BJ (cell line): Measurements from ENCODE around the gene SH3GLB2. TPM values are rescaled to one million over a fixed set of nuclear protein-coding genes. Genes with fewer than 3 reads are reported as not detected.

ENCODE experiments used
- CTCF ChIA-PET: fragments of 350-600 bp; formaldehyde crosslinking; extraction: SDS; loops from one replicate; lab custom pipeline; 2021; ENCODE audit warnings: antibody characterized with exemption, inconsistent platforms; lab: Yijun Ruan, JAX
- POLR2A ChIA-PET: fragments of 300-600 bp; sonication (Branson Sonifier 250); formaldehyde crosslinking; extraction: SDS; loops from one replicate; lab custom pipeline; 2021; ENCODE audit warnings: antibody characterized with exemption; lab: Charles Lee
- DNase-seq: peaks from one replicate; pipeline ENCODE4 v3.0.0-alpha.2; 2011; ENCODE audit warnings: low read depth
- H3K27me3 ChIP-seq: 2 replicates; pipeline ENCODE4 v1.6.0; 2011; ENCODE audit warnings: low read length; ENCODE audit not compliant: control insufficient read depth, insufficient read depth
- H3K36me3 ChIP-seq: 2 replicates; pipeline ENCODE4 v1.5.1; 2011; ENCODE audit warnings: low read length; ENCODE audit not compliant: control insufficient read depth, insufficient read depth
- H3K4me3 ChIP-seq: 2 replicates; pipeline ENCODE4 v1.5.1; 2011; ENCODE audit warnings: low read depth, mild to moderate bottlenecking, control low read depth, low read length
- CTCF ChIP-seq: IDR thresholded peaks from 2 replicates; pipeline ENCODE4 v1.5.1; 2011; ENCODE audit warnings: low read depth, mild to moderate bottlenecking, control low read depth, inconsistent platforms, low read length, moderate library complexity; ENCODE audit not compliant: insufficient read depth
- polyA plus RNA-seq: library from polyadenylated mRNA; depleted of rRNA; stranded (reverse); fragments of >200 nt; gene quantifications from 2 replicates; pipeline ENCODE4 v1.2.3, GENCODE V29; 2011

SH3GLB2 gene
- polyA plus RNA-seq, 1 experiment: 52.7 TPM

GRCh38 chr9:129012343-129012742 lies 15.8 kb downstream of the SH3GLB2 start:
- H3K36me3 ChIP-seq: peaks cover 28% of the 10 kb centered on the region
- TF ChIP-seq CTCF: no peak

GRCh38 chr9:129011761-129012181 lies 16.4 kb downstream of the SH3GLB2 start:
- TF ChIP-seq CTCF: no peak
- no peak for DNase-seq
- ChIA-PET CTCF (interaction anchor here (1.0 kb wide), 1 partner anchor 15 kb away, joined by 3 read pairs; no protein-coding TSS in a partner anchor), POLR2A (no interaction called here)
- Histone ChIP-seq H3K36me3 (peaks cover 30% of the 10 kb centered on the region), H3K4me3 (no peak overlapping the region), H3K27me3 (no peaks in the 10 kb centered on the region)

More at GRCh38 chr9:129012343-129012742, 15.8 kb downstream of the SH3GLB2 start:
- CTCF ChIA-PET: interaction anchor here (1.0 to 1.5 kb wide), 2 partner anchors 15 to 17 kb away, joined by 3 to 5 read pairs; partner anchors contain the start of gene SH3GLB2
- no peaks in the 10 kb centered on the region for H3K27me3 ChIP-seq
- DNase-seq: no peak
- H3K4me3 ChIP-seq: no peak overlapping the region
- POLR2A ChIA-PET: no interaction called here

- Histone ChIP-seq H3K27me3 (no peaks in the 10 kb centered on the region), H3K36me3 (peaks cover 33% of the 10 kb centered on the region), H3K4me3 (no peak overlapping the region)
- no peak for DNase-seq
- ChIA-PET POLR2A (no interaction called here), CTCF (interaction anchor here (2.2 kb wide), 1 partner anchor 12 kb away, joined by 5 read pairs; no protein-coding TSS in a partner anchor)
- no peak for TF ChIP-seq CTCF
Measured at GRCh38 chr9:129011170-129011569, 17.0 kb downstream of the SH3GLB2 start.

- TF ChIP-seq CTCF: no peak
- CTCF ChIA-PET: interaction anchor here (2.2 kb wide), 1 partner anchor 13 kb away, joined by 5 read pairs; no protein-coding TSS in a partner anchor
- no peak for DNase-seq
- no peak overlapping the region for H3K4me3 ChIP-seq
- H3K27me3 ChIP-seq: no peaks in the 10 kb centered on the region
- POLR2A ChIA-PET: no interaction called here
- peaks cover 33% of the 10 kb centered on the region for H3K36me3 ChIP-seq
Measured at GRCh38 chr9:129010267-129010975, 17.7 kb downstream of the SH3GLB2 start.

GRCh38 chr9:129009584-129010141 lies 18.5 kb downstream of the SH3GLB2 start:
- no peak overlapping the region for H3K4me3 ChIP-seq
- DNase-seq: no peak
- ChIA-PET POLR2A (no interaction called here), CTCF (interaction anchor here (1.0 to 2.2 kb wide), 2 partner anchors 13 to 157 kb away, joined by 4 to 5 read pairs; no protein-coding TSS in a partner anchor)
- no peak for TF ChIP-seq CTCF
- H3K36me3 ChIP-seq: peaks cover 33% of the 10 kb centered on the region
- H3K27me3 ChIP-seq: no peaks in the 10 kb centered on the region
